CD4-positive, alpha-beta T cell treated with Interleukin-6 at 100 ng/mL for 8 hours (primary cell): ENCODE measurements around the gene LTF.
"Not testable (repeated sequence)": the region's sequence is repeated elsewhere in the genome, so short reads cannot be mapped to it uniquely, and the experiment has no call there.

Experiments used
- DNase-seq: peaks from one replicate; pipeline ENCODE4 v3.0.0-alpha.2; 2020; ENCODE audit warnings: mixed read lengths, low spot score

The LTF gene

GRCh38 chr3:46464326-46465195 is at the start of gene LTF:
TSS of gene LTF (minus strand) at chr3:46464905. CDS start at chr3:46464867, 38 bp downstream.
- no peak for DNase-seq

GRCh38 chr3:46512191-46512749 is 47.6 kb upstream of the LTF start:
- DNase-seq, result no peak

- DNase-seq, result no peak
These were observed 45.0 kb upstream of the LTF start for GRCh38 chr3:46509661-46510187.

GRCh38 chr3:46508850-46509591 is 44.3 kb upstream of the LTF start:
- no peak for DNase-seq

GRCh38 chr3:46506526-46506925 is 41.8 kb upstream of the LTF start:
- no peak for DNase-seq

- DNase-seq, result no peak
These were observed 41.2 kb upstream of the LTF start for GRCh38 chr3:46505953-46506352.

- DNase-seq, result no peak
These were observed 40.1 kb upstream of the LTF start for GRCh38 chr3:46504789-46505188.

GRCh38 chr3:46503200-46503874 is 38.6 kb upstream of the LTF start:
- no peak for DNase-seq

GRCh38 chr3:46501702-46502101 is 37.0 kb upstream of the LTF start:
- no peak for DNase-seq

GRCh38 chr3:46500656-46501635 is 36.2 kb upstream of the LTF start:
- DNase-seq, result no peak

GRCh38 chr3:46498916-46499519 is 34.3 kb upstream of the LTF start:
- DNase-seq, result no peak

- no peak for DNase-seq
These were observed 33.0 kb upstream of the LTF start, which contains the start of gene RTP3 for GRCh38 chr3:46497556-46498265. TSS of gene RTP3 (plus strand) at chr3:46497976. CDS start at chr3:46498063, 87 bp downstream.

GRCh38 chr3:46496746-46497555 is 32.2 kb upstream of the LTF start:
- peak; percentile 52 for DNase-seq

GRCh38 chr3:46495901-46496456 is 31.3 kb upstream of the LTF start:
- DNase-seq, result no peak

- DNase-seq, result not testable (repeated sequence)
These were observed 29.8 kb upstream of the LTF start for GRCh38 chr3:46494491-46494890.

GRCh38 chr3:46492890-46493547 is 28.3 kb upstream of the LTF start:
- no peak for DNase-seq

- DNase-seq, result no peak
These were observed 26.7 kb upstream of the LTF start for GRCh38 chr3:46491089-46492070.
